Neuronal stem cell (in vitro differentiated cells): Measurements from ENCODE around the gene SLIT3.
A peak's percentile ranks its signal among the peaks of the same experiment; 100 is the strongest.

Experiments
- DNase-seq: peaks from one replicate; pipeline ENCODE4 v3.0.0-alpha.2; 2013; ENCODE audit warnings: low spot score
- H2AFZ ChIP-seq: one replicate; pipeline ENCODE4 v1.6.1; 2013; ENCODE audit warnings: mild to moderate bottlenecking, low read length, inconsistent platforms
- H2AK5ac ChIP-seq: 2 replicates; pipeline ENCODE4 v1.6.1; 2013; ENCODE audit warnings: low read depth, mild to moderate bottlenecking, inconsistent platforms, low read length, moderate library complexity, mixed read lengths
- H2BK120ac ChIP-seq: 2 replicates; pipeline ENCODE4 v1.6.1; 2013; ENCODE audit warnings: low read depth, mild to moderate bottlenecking, inconsistent platforms, low read length, moderate library complexity, mixed read lengths
- H2BK12ac ChIP-seq: one replicate; pipeline ENCODE4 v1.6.1; 2013; ENCODE audit warnings: low read length, inconsistent platforms
- H2BK15ac ChIP-seq: 2 replicates; pipeline ENCODE4 v1.6.1; 2013; ENCODE audit warnings: mild to moderate bottlenecking, low read length, inconsistent platforms, mixed read lengths
- H2BK5ac ChIP-seq: one replicate; pipeline ENCODE4 v1.6.1; 2013; ENCODE audit warnings: inconsistent platforms, mild to moderate bottlenecking, low read length, moderate library complexity
- H3K14ac ChIP-seq: one replicate; pipeline ENCODE4 v1.6.1; 2013; ENCODE audit warnings: low read length, inconsistent platforms
- H3K18ac ChIP-seq: 2 replicates; pipeline ENCODE4 v1.6.1; 2013; ENCODE audit warnings: low read length, inconsistent platforms
- H3K23ac ChIP-seq: 2 replicates; pipeline ENCODE4 v1.6.1; 2013; ENCODE audit warnings: low read depth, mild to moderate bottlenecking, mixed read lengths, low read length, inconsistent platforms; ENCODE audit not compliant: poor library complexity
- H3K27ac ChIP-seq: replicated peaks from 3 replicates; pipeline ENCODE4 v1.5.1; 2013; ENCODE audit warnings: low read length, inconsistent platforms
- H3K27me3 ChIP-seq, 3 experiments: 2 replicates each; pipeline ENCODE4 v1.6.1; 2013; ENCODE audit warnings: low read length in 3 of 3, mild to moderate bottlenecking in 2 of 3, inconsistent platforms in 1 of 3, low read depth in 1 of 3, mixed read lengths in 1 of 3, moderate library complexity in 1 of 3; ENCODE audit not compliant: control insufficient read depth in 3 of 3, insufficient read depth in 3 of 3
- H3K36me3 ChIP-seq, 2 donors: replicated peaks in 1 of 2; 2 replicates each; pipeline ENCODE4 v1.6.1; 2013; ENCODE audit warnings: low read length in 2 of 2; ENCODE audit not compliant: control insufficient read depth in 2 of 2, insufficient read depth in 2 of 2
- H3K4ac ChIP-seq: 2 replicates; pipeline ENCODE4 v1.6.1; 2013; ENCODE audit warnings: inconsistent platforms, mild to moderate bottlenecking, low read length, moderate library complexity
- H3K4me1 ChIP-seq, 2 donors: 1 replicate in 1 of 2; 2 replicates in 1 of 2; pipeline ENCODE4 v1.6.1; 2013; ENCODE audit warnings: low read length in 2 of 2, low read depth in 1 of 2; ENCODE audit not compliant: control insufficient read depth in 2 of 2, insufficient read depth in 1 of 2
- H3K4me2 ChIP-seq: one replicate; pipeline ENCODE4 v1.6.1; 2013; ENCODE audit warnings: mild to moderate bottlenecking, low read length, inconsistent platforms; ENCODE audit not compliant: insufficient read depth, poor library complexity, severe bottlenecking
- H3K4me3 ChIP-seq, 2 donors: 2 replicates each; pipeline ENCODE4 v1.5.1; 2013; ENCODE audit warnings: low read length in 2 of 2, mild to moderate bottlenecking in 2 of 2, inconsistent platforms in 1 of 2, moderate library complexity in 1 of 2
- H3K79me1 ChIP-seq: one replicate; pipeline ENCODE4 v1.6.1; 2013; ENCODE audit warnings: low read depth, mild to moderate bottlenecking, inconsistent platforms, low read length, moderate library complexity
- H3K9ac ChIP-seq: one replicate; pipeline ENCODE4 v1.6.1; 2013; ENCODE audit warnings: mild to moderate bottlenecking, low read depth, low read length, inconsistent platforms; ENCODE audit not compliant: poor library complexity
- H3K9me3 ChIP-seq, 2 donors: replicated peaks in 1 of 2; 2 replicates each; pipeline versions ENCODE3 to v1.6.1; 2013; ENCODE audit warnings: low read length in 2 of 2, mild to moderate bottlenecking in 2 of 2, inconsistent platforms in 1 of 2, low read depth in 1 of 2, mixed read lengths in 1 of 2, moderate library complexity in 1 of 2; ENCODE audit not compliant: control insufficient read depth in 2 of 2, insufficient read depth in 1 of 2
- H4K8ac ChIP-seq: one replicate; pipeline ENCODE4 v1.6.1; 2013; ENCODE audit warnings: low read depth, mild to moderate bottlenecking, inconsistent platforms, low read length, moderate library complexity
- H4K91ac ChIP-seq: one replicate; pipeline ENCODE4 v1.6.1; 2013; ENCODE audit warnings: low read length, low read depth, mild to moderate bottlenecking, inconsistent platforms; ENCODE audit not compliant: poor library complexity
- WGBS, 2 donors: extraction: QIAGEN DNeasy Blood & Tissue Kit; methylation state at CpG; one replicate each; pipeline ENCODE4 v1.1.7; 2013; ENCODE audit warnings: missing lambda C conversion rate in 2 of 2, mixed read lengths in 1 of 2; ENCODE audit not compliant: insufficient read length in 2 of 2, insufficient replicate concordance in 1 of 2; ENCODE audit errors: extremely low coverage in 2 of 2; 5-methylcytosine and 5-hydroxymethylcytosine counted together

SLIT3 gene

DNA sequence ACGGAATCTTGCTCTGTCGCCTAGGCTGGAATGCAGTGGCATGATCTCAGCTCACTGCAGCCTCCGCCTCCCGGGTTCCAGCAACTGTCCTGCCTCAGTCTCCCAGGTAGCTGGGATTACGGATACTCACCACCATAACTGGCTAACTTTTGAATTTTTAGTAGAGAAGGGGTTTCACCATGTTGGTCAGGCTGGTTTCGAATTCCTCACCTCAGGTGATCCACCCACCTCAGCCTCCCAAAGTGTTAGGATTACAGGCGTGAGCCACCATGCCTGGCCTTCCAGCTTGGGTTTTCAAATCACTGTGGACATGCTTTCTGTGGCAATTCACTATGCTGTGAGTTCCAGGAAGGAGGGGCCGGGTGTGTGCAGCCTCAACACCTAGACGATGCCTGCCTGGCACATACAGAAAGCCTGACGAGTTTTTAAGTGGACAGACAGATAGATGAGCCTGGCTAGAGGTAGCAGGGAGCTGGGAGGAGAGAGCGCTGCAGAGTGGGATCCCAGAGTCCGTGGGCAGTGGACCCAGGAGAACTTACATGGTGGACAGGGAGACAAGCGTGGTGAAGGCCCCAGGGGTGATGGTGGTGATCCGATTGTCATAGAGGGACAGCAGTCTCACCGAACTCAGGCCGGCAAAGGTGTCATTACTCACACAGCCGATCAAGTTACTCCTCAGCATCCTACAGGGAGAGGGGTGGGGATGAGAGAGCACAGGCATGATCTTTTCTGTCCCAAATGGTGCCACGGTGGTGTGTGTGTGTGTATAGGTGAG, 548.3 kb downstream of the SLIT3 start:
- Histone ChIP-seq H3K36me3 (no peaks in the 10 kb centered on the region), H3K9ac (no peak overlapping the region), H3K27me3 (no peaks in the 10 kb centered on the region), H2BK15ac (no peak overlapping the region), H3K4me1 (peaks cover 0 to 3% of the 10 kb centered on the region in 2 donors), H2AK5ac (peak overlapping the region; percentile 48), H4K91ac (no peak overlapping the region), H3K27ac (no peak overlapping the region), H3K9me3 (no peaks in the 10 kb centered on the region), H2BK12ac (no peak overlapping the region), H3K23ac (no peak overlapping the region), H3K4me3 (no peak overlapping the region), H3K79me1 (no peaks in the 10 kb centered on the region), H2BK5ac (no peak overlapping the region), H3K4me2 (no peak overlapping the region), H2BK120ac (no peak overlapping the region), H3K4ac (no peak overlapping the region), H4K8ac (no peak overlapping the region), H3K18ac (no peak overlapping the region), H3K14ac (no peak overlapping the region), H2AFZ (no peak overlapping the region)
- no peak for DNase-seq
- WGBS, 2 donors = no CpG with 5 or more reads among the region's 18 CpGs

DNA sequence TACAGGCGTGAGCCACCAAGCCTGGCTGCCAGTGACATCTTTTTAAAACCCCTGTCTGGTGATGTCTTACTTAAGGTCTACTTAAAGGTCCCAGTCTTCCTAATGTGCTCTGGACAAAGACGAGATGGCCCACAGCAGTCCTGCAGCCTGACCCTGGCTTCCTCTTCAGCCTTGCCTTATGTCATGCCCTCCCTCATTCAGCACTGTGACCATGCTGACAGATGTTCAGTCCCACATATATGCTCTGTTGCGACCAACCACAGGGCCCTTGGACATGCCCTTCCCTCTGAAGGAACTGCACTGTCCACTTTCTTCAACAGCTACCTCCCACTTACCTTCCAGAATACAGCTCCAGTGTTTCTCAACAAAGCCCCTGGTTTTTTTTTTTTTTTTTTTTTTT, 548.9 kb downstream of the SLIT3 start:
- H3K18ac ChIP-seq = peak overlapping the region; percentile 39
- no peak overlapping the region for H3K4me2 ChIP-seq
- no peaks in the 10 kb centered on the region for H3K79me1 ChIP-seq
- no peak overlapping the region for H3K27ac ChIP-seq
- no peak overlapping the region for H2BK15ac ChIP-seq
- H4K91ac ChIP-seq = no peak overlapping the region
- no peak for DNase-seq
- H2BK12ac ChIP-seq = no peak overlapping the region
- no peak overlapping the region for H2AFZ ChIP-seq
- H2AK5ac ChIP-seq = no peak overlapping the region
- no peaks in the 10 kb centered on the region for H3K36me3 ChIP-seq
- H3K9ac ChIP-seq = no peak overlapping the region
- H2BK120ac ChIP-seq = no peak overlapping the region
- peak overlapping the region in 1 of 2 donors; percentile 41 for H3K4me3 ChIP-seq
- peaks cover 0 to 3% of the 10 kb centered on the region in 2 donors for H3K4me1 ChIP-seq
- peak overlapping the region; percentile 23 for H3K14ac ChIP-seq
- H3K27me3 ChIP-seq = no peaks in the 10 kb centered on the region
- whole genome bisulfite sequencing, 2 donors = no CpG with 5 or more reads among the region's 3 CpGs
- no peak overlapping the region for H2BK5ac ChIP-seq
- no peaks in the 10 kb centered on the region for H3K9me3 ChIP-seq
- no peak overlapping the region for H3K4ac ChIP-seq
- no peak overlapping the region for H3K23ac ChIP-seq
- H4K8ac ChIP-seq = no peak overlapping the region

DNA sequence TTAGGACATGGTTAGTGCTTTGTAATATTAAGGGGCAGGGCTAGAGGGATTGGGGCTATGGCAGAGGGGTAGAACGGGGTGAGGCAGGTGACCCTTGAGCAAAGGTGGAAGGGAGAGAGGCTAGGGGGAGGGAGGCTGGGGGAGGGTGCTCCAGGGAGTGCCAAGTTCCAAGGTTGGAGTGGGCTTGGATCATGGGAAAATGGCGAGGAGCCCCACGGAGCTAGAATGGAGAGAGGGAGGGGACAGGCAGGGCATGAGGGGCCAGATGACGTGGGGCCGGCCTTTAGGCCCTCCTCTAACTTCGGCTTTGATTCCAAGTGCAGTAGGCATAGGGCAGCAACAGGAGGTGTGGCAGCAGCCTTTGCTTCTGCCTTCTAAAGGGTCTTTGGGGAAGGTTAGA, 550.0 kb downstream of the SLIT3 start:
- Histone ChIP-seq H2BK15ac (no peak overlapping the region), H2BK120ac (no peak overlapping the region), H2AFZ (no peak overlapping the region), H2BK12ac (no peak overlapping the region), H3K9ac (no peak overlapping the region), H3K27ac (no peak overlapping the region), H3K9me3 (no peaks in the 10 kb centered on the region), H3K4me3 (no peak overlapping the region), H3K4ac (no peak overlapping the region), H4K91ac (no peak overlapping the region), H3K18ac (no peak overlapping the region), H3K79me1 (peaks cover 2% of the 10 kb centered on the region), H3K14ac (no peak overlapping the region), H2BK5ac (no peak overlapping the region), H3K36me3 (no peaks in the 10 kb centered on the region), H2AK5ac (no peak overlapping the region), H4K8ac (no peak overlapping the region), H3K23ac (no peak overlapping the region), H3K4me2 (no peak overlapping the region), H3K27me3 (no peaks in the 10 kb centered on the region), H3K4me1 (no peaks in the 10 kb centered on the region)
- DNase-seq = no peak
- no CpG with 5 or more reads among the region's 6 CpGs for WGBS, 2 donors

DNA sequence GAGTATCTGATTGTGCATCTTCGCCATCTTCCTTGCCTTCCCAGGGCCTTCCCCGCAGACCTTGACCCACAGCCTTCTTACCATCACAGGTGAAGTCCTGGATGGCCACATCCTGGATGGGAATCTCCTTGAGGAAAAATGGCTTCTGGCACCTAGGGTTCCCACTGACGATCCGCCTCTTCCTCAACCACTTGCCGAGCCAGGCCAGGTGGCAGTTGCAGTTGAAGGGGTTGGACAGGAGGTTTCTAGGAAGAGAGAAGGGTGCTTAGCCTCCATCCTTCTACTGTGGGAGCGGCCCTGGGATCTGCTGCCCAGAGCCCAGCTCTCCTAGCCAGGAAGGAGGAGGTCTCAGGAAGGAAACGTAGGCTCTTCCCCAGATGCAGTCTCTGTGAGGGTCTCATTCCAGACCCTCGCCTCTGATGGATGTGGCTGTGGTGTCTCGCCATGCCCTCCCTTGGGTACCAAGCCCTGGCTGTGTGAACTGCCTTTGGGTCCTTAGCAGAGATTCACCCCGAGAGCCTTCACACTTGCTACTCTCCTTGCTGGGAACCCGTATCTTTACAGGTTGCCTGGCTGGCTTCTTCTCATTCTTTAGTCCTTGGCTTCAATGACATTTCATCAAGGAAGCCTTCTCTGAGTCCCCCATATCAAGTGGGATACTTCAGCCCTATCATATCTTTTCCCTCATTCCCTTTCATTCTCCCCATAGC, 551.4 kb downstream of the SLIT3 start:
- Histone ChIP-seq H2AFZ (no peak overlapping the region), H3K36me3 (no peaks in the 10 kb centered on the region), H3K9me3 (no peaks in the 10 kb centered on the region), H3K9ac (no peak overlapping the region), H4K91ac (no peak overlapping the region), H3K4me1 (no peaks in the 10 kb centered on the region), H2BK120ac (no peak overlapping the region), H4K8ac (no peak overlapping the region), H3K4me2 (no peak overlapping the region), H3K4ac (no peak overlapping the region), H2AK5ac (peak overlapping the region; percentile 7), H3K79me1 (peaks cover 2% of the 10 kb centered on the region), H2BK12ac (no peak overlapping the region), H3K27me3 (no peaks in the 10 kb centered on the region), H2BK5ac (no peak overlapping the region), H3K23ac (peak overlapping the region; percentile 9), H3K18ac (no peak overlapping the region), H2BK15ac (no peak overlapping the region), H3K4me3 (no peak overlapping the region), H3K27ac (no peak overlapping the region), H3K14ac (no peak overlapping the region)
- DNase-seq = no peak
- WGBS, 2 donors = no CpG with 5 or more reads among the region's 11 CpGs
